Fibroblast of peridontal ligament (primary cell): Measurements from ENCODE around the gene TACSTD2.
"Not testable (repeated sequence)": the region's sequence is repeated elsewhere in the genome, so short reads cannot be mapped to it uniquely, and the experiment has no call there.

ENCODE experiments used
- DNase-seq: peaks from one replicate; pipeline ENCODE4 v3.0.0-alpha.2; 2010; ENCODE audit errors: extremely low read depth

The TACSTD2 gene, protein sequence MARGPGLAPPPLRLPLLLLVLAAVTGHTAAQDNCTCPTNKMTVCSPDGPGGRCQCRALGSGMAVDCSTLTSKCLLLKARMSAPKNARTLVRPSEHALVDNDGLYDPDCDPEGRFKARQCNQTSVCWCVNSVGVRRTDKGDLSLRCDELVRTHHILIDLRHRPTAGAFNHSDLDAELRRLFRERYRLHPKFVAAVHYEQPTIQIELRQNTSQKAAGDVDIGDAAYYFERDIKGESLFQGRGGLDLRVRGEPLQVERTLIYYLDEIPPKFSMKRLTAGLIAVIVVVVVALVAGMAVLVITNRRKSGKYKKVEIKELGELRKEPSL

DNA sequence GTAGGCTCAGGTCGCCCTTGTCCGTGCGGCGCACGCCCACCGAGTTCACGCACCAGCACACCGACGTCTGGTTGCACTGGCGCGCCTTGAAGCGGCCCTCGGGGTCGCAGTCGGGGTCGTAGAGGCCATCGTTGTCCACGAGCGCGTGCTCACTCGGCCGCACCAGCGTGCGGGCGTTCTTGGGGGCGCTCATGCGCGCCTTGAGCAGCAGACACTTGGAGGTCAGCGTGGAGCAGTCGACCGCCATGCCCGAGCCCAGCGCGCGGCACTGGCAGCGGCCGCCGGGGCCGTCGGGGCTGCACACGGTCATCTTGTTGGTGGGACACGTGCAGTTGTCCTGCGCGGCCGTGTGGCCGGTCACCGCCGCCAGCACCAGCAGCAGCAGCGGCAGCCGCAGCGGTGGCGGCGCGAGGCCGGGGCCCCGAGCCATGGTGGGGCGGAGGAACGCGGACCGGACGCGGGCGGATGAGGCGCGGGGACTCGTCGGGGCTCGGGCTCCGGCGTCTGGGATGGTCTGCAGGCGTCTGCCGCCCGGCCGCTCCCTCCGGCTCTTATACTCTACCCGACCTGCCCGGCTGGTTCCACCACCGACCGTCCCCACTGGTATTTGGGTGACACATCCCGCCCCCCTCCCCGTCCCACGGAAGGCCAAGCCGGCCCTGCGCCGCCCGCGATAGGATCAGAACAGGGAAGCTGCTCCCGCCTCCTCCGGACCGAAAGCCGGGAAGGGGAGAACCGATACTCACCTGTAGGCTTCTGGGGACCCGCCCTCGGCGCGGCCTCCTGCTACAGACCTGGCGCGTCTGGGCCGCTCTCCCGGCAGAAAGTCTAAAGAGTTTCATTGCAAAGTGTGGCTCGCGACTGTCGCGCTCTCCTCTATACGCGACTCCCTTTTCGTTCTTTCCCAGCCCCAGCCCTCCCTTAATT lies at the start of gene TACSTD2:
Gene TACSTD2 (minus strand): TSS at position 526 of the 927 bp plus-strand sequence. CDS start 96 bp downstream, at position 430.
- DNase-seq = no peak

DNA sequence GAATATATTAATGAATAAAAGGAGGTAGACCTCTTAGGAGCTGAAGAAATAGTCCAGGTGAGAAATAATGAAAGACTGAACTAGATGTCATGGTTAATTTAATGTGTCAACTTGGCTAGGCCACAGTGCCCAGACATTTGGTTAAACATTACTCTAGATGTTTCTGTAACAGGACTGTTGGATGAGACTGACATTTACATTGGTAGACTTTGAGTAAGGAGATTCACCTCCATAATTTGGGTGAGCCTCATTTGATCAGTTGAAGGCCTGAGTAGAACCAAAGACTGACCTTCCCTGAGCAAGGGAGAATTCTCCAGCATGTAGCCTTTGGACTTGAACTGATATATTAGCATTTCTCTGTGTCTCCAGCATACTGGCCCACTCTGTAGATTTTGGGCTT lies 49.2 kb upstream of the TACSTD2 start:
- DNase-seq = no peak

DNA sequence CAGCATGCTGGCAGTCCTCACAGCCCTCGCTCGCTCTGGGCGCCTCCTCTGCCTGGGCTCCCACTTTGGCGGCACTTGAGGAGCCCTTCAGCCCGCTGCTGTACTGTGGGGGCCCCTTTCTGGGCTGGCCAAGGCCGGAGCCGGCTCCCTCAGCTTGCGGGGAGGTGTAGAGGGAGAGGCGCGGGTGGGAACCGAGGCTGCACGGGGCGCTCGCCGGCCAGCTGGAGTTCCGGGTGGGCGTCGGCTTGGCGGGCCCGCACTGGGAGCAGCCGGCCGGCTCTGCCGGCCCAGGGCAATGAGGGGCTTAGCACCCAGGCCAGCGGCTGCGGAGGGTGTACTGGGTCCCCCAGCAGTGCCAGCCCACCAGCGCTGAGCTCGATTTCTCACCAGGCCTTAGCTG lies 46.2 kb upstream of the TACSTD2 start:
- DNase-seq = not testable (repeated sequence)

DNA sequence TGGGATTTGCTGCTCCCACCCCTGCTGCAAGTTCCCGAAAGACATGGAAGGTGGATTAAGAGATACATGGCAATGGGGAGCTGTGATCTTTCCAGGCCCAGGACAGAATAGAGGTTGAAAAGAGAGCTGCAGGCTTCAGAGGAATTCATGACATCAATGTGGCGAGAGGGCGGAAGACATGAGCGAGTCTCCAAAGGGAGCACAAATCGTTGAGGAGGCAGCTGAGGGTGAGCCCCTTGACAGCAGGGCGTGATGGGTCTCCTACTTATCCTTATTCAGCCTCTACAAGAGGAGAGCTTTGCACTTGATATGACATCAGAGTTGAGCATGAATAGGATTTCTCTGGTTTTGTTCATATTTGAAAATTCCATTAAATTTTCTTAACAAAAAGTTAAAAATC lies 45.5 kb upstream of the TACSTD2 start:
- no peak for DNase-seq

DNA sequence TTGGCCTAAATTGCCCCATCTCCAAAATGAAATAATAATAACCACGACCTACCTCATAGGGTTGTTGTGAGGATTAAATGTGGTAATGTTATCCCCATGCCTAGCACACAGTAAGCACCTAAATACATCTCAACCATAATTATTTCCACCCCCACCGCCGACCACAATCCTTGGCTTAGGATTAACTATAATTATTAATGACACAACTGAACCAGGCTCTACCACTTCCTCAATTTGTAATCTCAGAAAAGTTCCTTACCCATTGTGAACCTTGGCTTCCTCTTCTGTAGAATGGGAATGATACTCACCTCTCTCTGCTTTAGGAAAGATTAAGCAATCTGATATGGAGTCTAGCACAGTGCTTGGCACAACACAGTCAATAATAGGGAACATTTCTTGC lies 44.3 kb upstream of the TACSTD2 start:
- no peak for DNase-seq

DNA sequence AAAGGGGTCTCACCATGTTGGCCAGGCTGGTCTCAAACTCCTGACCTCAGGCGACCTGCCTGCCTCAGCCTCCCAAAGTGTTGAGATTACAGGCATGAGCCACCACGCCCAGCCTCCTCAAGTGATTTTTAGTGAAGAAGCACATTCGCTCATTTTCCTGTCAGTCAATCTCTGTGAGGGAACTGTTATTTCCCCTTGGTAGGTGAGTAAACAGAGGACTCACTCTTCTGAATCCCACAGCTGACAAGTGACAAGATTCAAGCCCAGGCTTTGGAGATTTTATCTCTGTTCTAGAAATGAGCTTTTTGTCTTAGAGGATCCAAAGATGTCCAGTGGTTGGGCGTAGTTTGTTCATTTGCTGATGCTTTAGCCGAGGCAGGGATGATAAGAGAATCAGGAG lies 43.9 kb upstream of the TACSTD2 start:
- DNase-seq = no peak

DNA sequence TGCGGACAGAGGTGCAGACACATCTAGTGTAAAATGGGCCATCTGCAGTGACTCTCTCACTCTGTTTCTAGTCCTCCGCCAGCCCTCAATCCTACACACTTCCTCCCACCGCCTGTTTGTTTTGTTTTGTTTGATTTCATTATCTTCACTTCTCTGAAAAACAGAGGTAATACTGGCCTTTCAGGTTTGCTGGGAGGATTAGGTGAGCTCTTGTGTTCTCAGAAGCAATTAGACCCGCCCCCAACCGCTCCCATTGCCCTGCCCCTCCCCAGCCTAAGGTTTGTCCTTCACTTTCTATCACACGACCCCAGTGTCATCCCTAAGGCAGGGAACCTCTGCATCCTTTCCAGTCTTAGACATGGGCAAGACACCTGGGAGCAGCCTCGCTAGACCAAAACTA lies 43.2 kb upstream of the TACSTD2 start:
- no peak for DNase-seq

DNA sequence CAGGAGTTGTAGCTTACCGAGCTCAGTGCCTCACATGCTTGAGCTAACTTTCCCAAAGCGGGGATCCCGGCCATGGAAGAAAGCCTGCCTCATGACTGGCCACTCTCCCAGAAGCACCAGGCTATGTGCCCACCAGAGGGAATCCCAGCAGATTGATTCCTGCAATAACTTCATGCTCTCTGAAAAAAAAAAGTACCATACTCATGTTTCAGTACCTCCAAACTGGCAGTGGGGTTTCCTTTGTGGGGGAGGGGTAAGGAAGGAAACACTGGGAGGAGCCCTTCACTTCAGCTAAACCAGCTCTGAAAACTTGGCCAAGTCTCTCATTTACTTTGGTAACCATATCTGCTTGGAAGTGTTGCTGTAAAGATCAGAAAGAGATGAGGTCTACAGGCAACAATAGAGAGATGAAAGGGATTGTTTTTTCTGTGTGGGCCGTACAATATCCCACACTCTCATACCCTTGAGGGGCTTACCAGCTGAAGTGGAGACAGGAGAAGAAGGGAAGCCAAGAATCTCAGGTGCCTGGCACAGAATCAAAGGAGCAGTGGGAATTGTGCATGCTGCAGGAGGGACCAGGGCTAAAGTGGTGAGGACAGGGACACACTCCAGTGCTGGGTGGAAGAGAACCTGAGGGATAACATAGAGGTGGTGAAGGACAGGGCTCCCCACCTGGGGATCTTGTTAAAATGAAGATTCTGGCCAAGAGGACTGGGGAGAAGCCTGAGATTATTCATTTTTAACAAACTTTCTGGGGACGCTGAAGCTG lies 42.4 kb upstream of the TACSTD2 start:
- DNase-seq = peak; percentile 32

DNA sequence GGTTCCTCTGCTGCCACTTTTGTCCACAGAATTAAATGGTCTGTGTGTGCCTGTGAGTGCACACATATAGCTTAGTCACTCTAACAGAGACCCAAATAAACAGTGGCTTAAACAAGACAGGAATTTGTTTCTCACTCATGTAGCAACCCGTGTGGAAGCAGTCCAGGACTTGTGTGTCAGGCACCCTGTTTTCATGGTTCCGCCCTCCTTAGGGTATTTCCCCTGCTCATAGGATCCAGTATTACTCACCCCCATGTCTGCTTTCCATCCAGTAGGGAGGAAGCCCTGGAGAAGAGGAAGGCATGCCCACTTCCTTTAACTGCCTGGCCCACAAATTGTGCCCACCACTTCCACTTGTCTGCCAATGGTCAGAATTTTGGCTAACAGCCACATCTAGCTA lies 41.3 kb upstream of the TACSTD2 start:
- DNase-seq = peak; percentile 94

DNA sequence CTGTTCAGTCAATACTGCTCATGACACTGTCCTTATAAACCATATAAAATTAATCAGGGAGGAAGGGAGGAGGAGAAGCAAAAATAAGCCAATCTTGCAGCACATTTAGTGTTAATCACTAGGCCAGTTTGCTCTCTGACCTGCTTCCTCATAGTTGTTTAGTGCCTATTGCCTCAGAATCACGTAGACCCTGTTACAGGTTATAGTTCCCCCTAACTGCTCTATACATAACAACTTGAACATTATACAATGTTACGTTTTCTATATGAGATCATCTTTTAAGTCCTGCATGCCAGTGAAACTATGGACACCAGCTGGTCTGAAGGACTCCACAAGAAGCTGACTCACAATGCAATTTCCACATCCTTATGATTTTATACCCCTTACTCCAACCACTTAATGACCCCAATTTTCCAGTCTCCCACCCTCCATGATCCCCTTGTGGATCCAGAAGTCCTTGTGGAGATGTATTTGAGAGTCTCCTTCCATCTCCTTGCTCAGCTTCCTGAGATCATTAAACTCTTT lies 34.9 kb upstream of the TACSTD2 start:
- no peak for DNase-seq

DNA sequence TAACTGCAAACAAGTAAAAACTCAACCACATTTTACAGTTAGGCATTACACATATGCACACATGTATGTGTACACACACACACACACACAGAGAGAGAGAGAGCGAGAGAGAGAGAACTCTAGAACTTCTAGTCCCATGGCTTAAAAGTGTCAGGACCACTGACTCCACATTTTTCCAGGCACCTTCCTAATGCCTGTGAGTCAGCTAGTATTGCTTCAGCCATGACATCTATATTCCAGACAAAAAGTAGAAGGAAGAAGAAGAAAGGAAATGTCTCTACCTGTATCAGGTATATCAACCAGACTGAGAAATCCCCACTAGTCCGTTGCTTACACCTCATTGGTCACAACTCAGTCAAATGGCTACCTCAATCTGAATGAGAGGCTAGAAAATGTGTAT lies 31.9 kb upstream of the TACSTD2 start:
- DNase-seq = no peak

DNA sequence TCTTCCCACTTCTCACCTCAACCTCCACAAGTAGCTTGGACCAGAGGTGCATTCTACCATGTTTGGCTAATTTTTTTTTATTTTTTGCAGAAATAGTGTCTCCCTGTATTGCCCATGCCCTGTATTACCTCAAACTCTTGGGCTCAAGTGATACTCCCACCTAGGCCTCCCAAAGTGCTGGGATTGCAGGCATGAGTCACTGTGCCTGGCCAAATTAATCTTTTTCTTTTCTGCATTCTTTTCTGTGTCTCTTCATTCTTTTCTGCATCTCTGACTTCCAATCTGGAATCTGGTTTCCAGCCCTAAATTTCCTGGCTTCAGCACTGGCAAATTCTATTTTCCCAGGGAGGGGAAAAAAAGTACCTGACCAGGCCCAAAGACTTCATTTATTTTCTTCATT lies 31.2 kb upstream of the TACSTD2 start:
- DNase-seq = no peak

DNA sequence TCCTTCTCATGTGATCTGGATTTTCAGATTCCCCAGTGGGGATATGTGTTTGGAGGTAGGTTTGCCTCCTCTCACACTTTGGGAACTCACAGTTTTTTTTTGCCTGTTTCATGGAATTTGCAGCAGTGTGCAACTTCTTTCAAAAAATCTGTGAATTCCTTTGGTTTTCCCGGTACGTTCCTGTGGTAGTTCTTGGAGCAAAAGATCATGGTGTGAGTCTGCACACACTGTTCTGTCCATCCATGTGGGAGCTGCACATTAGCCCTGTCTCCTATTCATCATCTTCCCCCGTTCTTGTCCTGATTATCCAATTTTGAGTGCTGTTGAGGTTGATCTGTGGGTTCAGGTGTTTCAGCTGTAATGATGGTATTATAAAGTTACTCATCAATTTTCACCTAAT lies 30.3 kb upstream of the TACSTD2 start:
- DNase-seq = peak; percentile 24

DNA sequence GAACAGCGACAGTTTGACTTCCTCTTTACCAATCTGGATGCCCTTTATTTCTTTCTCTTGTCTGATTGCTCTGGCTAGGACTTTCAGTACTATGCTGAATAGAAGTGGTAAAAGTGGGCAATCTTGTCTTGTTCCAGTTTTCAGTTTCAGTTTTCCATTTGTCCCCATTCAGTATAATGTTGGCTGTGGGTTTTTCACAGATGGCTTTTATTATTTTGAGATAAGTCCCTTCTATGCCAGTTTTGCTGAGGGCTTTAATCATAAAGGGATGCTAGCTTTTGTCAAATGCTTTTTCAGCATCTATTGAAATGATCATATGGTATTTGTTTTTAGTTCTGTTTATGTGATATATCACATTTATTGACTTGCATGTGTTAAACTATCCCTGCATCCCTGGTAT lies 24.9 kb upstream of the TACSTD2 start:
- peak; percentile 43 for DNase-seq

DNA sequence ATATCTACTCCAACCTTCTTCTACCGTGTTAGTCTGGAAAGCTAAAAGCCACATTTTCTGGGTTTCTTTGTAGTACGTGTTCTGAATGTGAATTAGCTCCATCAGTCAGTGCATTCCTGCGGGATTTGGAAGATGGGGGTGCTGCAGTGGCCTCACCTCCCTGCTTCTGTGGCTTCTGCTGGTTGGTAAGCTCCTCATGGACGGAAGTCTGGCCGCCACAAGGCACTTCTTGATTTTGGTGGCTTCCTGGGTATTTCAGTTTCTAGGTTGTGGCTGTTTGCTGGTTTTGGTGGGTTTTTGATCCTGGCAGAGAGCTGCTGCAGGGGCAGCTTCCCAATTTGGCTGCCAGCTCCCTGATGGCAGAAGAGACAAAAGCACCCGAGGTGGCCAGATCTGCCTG lies 20.9 kb upstream of the TACSTD2 start:
- DNase-seq = no peak

DNA sequence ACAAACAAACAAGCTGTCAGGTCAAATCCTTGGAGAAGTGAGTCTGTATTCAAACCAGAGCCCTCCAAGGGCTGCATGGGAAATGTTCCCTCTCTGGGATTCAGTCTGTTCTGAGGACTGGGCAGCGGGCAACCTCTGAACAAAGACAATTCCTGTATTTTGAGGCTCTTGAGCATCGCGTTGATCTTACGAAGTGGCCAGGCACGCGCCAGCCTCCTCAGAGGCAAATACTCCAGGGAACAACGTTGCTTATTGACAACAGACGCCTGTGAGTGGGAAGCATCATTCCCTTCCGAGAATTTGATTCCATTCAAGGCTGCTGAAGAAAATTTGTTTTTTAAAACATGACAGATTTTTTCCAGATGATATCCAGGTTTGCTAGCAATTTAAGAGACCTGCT lies 20.0 kb upstream of the TACSTD2 start:
- DNase-seq = peak; percentile 44

DNA sequence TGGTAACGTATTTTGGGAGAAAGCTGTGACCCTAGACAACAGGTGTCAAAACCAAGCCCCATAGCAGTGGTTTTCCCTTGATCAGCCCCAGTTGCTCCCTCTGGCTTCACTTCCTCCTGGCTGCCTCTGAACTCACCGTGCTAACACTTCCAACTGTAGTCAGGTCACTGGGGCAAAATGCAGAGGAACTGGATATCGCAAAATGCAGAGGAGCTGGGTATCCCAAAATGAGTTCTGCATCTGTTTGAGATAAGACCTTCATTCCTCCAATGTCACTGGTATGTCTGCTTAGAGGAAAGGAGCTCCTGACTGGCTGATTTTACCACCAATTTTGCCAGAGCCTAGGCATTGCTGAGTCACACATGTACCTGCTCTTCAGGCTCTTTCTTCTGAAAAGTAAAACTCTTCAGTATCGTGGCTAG lies 19.6 kb upstream of the TACSTD2 start:
- DNase-seq = no peak

DNA sequence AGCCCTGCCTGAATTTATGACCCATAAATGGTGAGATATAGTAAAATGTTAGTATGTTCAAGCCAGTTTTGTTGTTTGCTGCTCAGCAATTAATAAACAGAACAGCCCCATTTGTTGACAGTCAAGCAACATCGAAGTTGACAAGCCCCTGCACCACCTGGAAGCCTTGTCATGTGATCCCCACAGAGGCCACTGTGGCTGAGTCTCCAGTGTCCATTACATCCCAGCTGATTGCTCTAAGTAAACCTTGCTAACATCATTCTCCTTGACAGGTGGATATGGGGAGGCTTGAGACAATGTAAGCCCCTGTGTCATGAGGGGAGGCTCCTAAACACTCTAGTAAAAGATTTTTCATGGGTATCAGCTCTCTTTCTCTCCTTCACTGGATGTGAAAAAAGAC lies 17.5 kb upstream of the TACSTD2 start:
- no peak for DNase-seq

DNA sequence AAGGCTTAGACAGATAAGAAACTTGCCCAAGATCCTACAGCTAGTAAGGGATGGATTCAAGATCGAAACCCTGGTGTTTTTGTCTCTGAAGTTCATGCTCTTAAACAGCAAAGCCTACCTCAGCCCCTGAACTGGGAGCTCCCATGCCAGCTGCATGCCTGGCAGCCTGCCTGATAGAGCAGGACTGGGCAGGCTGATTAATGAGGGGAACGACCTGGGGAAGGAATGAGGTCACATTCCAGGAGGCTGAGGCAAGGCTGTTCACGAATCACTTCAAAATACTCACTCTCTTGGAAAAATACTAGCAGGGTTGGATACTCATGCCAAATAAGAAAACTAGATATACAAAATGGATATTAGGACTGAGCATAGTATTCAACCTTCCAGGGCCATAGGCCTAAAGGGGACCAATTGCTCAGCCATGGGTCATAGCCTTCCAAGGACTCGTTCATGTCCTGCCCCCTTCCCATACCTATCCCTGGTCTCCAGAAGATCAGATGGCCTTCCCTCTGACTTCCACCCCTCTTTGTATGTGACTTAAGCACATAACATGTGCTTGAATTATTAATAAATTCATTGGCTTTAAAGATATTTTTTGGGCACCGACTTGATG lies 15.6 kb upstream of the TACSTD2 start:
- peak; percentile 91 for DNase-seq

DNA sequence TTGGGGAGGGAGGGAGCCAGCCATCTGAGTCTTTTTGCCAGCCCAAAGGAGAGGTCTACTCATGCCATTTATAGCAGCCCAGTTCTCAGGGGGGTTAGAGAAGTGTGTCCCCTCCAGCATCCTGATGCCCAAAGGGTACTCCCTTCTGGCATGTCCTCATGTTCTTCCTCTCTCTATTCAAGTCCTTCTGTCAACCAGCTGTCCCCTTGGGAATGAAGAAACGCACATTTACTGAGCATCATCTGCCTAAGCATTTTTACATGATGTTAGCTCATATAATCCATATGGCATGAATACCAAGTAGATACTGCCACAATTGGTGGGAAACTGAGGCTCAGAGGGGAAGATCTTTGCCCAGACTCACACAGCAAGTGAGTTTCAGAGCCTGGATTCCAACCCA lies 14.8 kb upstream of the TACSTD2 start:
- DNase-seq = no peak

DNA sequence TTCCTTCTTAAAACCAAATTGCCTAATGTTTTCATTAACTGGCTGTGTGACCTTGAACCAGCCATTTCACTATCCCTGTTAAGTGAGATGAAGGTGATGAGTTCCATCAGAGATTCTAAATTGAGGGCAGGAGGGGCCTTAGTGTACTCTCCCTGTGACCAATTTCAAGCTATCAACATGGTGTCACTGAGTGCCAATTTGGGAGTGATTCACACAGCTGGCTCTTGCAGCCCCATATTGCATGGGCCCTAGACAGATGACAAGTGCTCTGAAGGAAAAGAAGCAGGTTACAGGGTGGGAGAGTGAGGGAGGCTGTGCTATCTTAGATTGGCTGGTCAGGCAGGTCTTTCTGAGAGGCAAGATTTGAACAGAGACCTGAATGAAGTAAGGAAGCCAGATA lies 13.0 kb upstream of the TACSTD2 start:
- no peak for DNase-seq

DNA sequence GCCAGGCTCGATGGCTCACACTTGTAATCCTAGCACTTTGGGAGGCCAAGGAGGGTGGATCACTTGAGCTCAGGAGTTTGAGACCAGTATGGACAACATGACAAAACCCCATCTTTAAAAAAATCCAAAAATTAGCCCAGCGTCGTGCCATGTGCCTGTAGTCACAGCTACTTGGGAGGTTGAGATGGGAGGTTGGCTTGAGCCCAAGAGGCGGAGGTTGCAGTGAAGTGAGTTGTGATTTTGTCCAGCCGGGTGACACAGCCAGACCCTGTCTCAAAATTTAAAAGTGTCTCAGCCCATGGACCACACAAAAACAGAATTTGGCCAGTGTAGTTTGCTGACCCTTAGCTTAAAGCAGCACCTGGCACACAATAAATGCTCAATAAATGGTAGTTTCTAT lies 11.3 kb upstream of the TACSTD2 start:
- no peak for DNase-seq
